CD14-positive monocyte (primary cell): ENCODE data around the gene ULBP3. TPM values are rescaled to one million over a fixed set of nuclear protein-coding genes. Genes with fewer than 3 reads are reported as not detected.

Experiments used
- DNase-seq, 3 donors: peaks; one replicate each; pipeline ENCODE4 v3.0.0-alpha.2; 2011 to 2022
- H2AFZ ChIP-seq: 2 replicates; pipeline ENCODE4 v1.6.0; 2012; ENCODE audit warnings: mild to moderate bottlenecking, low read depth, low read length, inconsistent platforms; ENCODE audit not compliant: insufficient read depth, poor library complexity, severe bottlenecking
- H3K27ac ChIP-seq, 2 donors: 1 replicate in 1 of 2; 2 replicates in 1 of 2; pipeline ENCODE4 v1.5.1; 2012 to 2013; ENCODE audit warnings: low read length in 2 of 2, control low read depth in 1 of 2, inconsistent platforms in 1 of 2, low read depth in 1 of 2, mild to moderate bottlenecking in 1 of 2
- H3K27me3 ChIP-seq, 2 donors: one replicate each; pipeline versions ENCODE4 v1.6.0 to v1.6.1; 2011 to 2013; ENCODE audit warnings: low read length in 2 of 2; ENCODE audit not compliant: control insufficient read depth in 2 of 2, insufficient read depth in 2 of 2
- H3K36me3 ChIP-seq, 2 donors: replicated peaks in 1 of 2; 1 replicate in 1 of 2; 2 replicates in 1 of 2; pipeline versions ENCODE4 v1.5.1 to v1.6.1; 2012 to 2013; ENCODE audit warnings: low read length in 2 of 2, control low read depth in 1 of 2, inconsistent platforms in 1 of 2, mild to moderate bottlenecking in 1 of 2; ENCODE audit not compliant: insufficient read depth in 2 of 2, control insufficient read depth in 1 of 2
- H3K4me1 ChIP-seq, 2 donors: 1 replicate in 1 of 2; 2 replicates in 1 of 2; pipeline versions ENCODE4 v1.5.1 to v1.6.1; 2012 to 2013; ENCODE audit warnings: low read length in 2 of 2, control low read depth in 1 of 2, inconsistent platforms in 1 of 2, mild to moderate bottlenecking in 1 of 2, moderate library complexity in 1 of 2; ENCODE audit not compliant: insufficient read depth in 2 of 2, control insufficient read depth in 1 of 2
- H3K4me2 ChIP-seq: replicated peaks from 2 replicates; pipeline ENCODE3; 2012; ENCODE audit warnings: low read length, moderate library complexity, mild to moderate bottlenecking; ENCODE audit not compliant: poor library complexity, severe bottlenecking; ENCODE audit errors: extremely low read depth
- H3K4me3 ChIP-seq, 3 experiments: fragments of 200-600 bp in 1 of 3; sonication (generic) in 1 of 3; replicated peaks in 1 of 3; 1 replicate in 2 of 3; 2 replicates in 1 of 3; pipeline ENCODE4 v1.5.1; 2011 to 2013; ENCODE audit warnings: low read length in 3 of 3, mild to moderate bottlenecking in 3 of 3, control low read depth in 2 of 3, low read depth in 2 of 3, inconsistent platforms in 1 of 3, moderate library complexity in 1 of 3
- H3K79me2 ChIP-seq: 2 replicates; pipeline ENCODE4 v1.6.0; 2012; ENCODE audit warnings: mild to moderate bottlenecking, control low read depth, inconsistent platforms, low read length, moderate library complexity; ENCODE audit not compliant: insufficient read depth
- H3K9ac ChIP-seq: 2 replicates; pipeline ENCODE4 v1.6.0; 2017; ENCODE audit warnings: low read length, mild to moderate bottlenecking; ENCODE audit not compliant: insufficient read depth, poor library complexity, severe bottlenecking
- H3K9me3 ChIP-seq, 2 donors: replicated peaks in 1 of 2; 1 replicate in 1 of 2; 2 replicates in 1 of 2; pipeline versions ENCODE4 v1.5.1 to v1.6.1; 2012 to 2013; ENCODE audit warnings: low read length in 2 of 2, control low read depth in 1 of 2; ENCODE audit not compliant: control insufficient read depth in 1 of 2, insufficient read depth in 1 of 2
- H4K20me1 ChIP-seq: 2 replicates; pipeline ENCODE4 v1.6.0; 2012; ENCODE audit warnings: mild to moderate bottlenecking, low read length, control low read depth, moderate library complexity; ENCODE audit not compliant: insufficient read depth
- H3K27ac Mint-ChIP-seq, 7 donors: one replicate each; pipeline ENCODE4 v1.8.0; 2020; ENCODE audit warnings: mild to moderate bottlenecking in 7 of 7, mixed read lengths in 7 of 7, moderate library complexity in 6 of 7, inconsistent platforms in 2 of 7
- H3K27me3 Mint-ChIP-seq, 3 donors: one replicate each; pipeline ENCODE4 v1.8.0; 2021 to 2022; ENCODE audit warnings: low read depth in 3 of 3, mild to moderate bottlenecking in 3 of 3, mixed read lengths in 3 of 3, moderate library complexity in 3 of 3, inconsistent platforms in 1 of 3
- H3K36me3 Mint-ChIP-seq, 2 donors: one replicate each; pipeline ENCODE4 v1.8.0; 2020; ENCODE audit warnings: mixed read lengths in 2 of 2, inconsistent platforms in 1 of 2, mild to moderate bottlenecking in 1 of 2
- H3K4me1 Mint-ChIP-seq: one replicate; pipeline ENCODE4 v1.8.0; 2020; ENCODE audit warnings: mild to moderate bottlenecking, mixed read lengths
- H3K4me3 Mint-ChIP-seq, 2 donors: one replicate each; pipeline ENCODE4 v1.8.0; 2020; ENCODE audit warnings: mild to moderate bottlenecking in 2 of 2, mixed read lengths in 2 of 2, moderate library complexity in 1 of 2
- H3K9me3 Mint-ChIP-seq, 7 donors: one replicate each; pipeline ENCODE4 v1.8.0; 2020 to 2022; ENCODE audit warnings: mixed read lengths in 7 of 7, mild to moderate bottlenecking in 6 of 7, moderate library complexity in 6 of 7, inconsistent platforms in 2 of 7
- WGBS: methylation state at CpG from one replicate; pipeline ENCODE4 v1.1.5; 2013; ENCODE audit warnings: missing lambda C conversion rate; ENCODE audit not compliant: insufficient coverage; 5-methylcytosine and 5-hydroxymethylcytosine counted together
- intact Hi-C, 2 donors: fragments of 100-400 bp; cut with micrococcal nuclease; formaldehyde crosslinking; loops; one replicate each; pipeline versions ENCODE4 v1.15.0 to v1.15.1; 2023
- polyA plus RNA-seq, 3 donors: library from polyadenylated mRNA; depleted of rRNA in 1 of 3; unstranded in 2 of 3; stranded (reverse) in 1 of 3; fragments of 300-500 nt in 2 of 3; fragments of >200 nt in 1 of 3; fragmentation: Illumina TruSeq in 2 of 3; gene quantifications; 1 replicate in 2 of 3; 2 replicates in 1 of 3; pipeline ENCODE4 v1.2.3, GENCODE V29; 2012 to 2021
- TF ChIP-seq, protein P1 (sequence below): fragments of 200-600 bp; IDR thresholded peaks from one replicate; pipeline ENCODE4 v1.8.0; 2022; ENCODE audit warnings: antibody characterized with exemption, mild to moderate bottlenecking

The ULBP3 gene
- polyA plus RNA-seq, 3 donors: 0.08 TPM; not detected in 2

- Histone ChIP-seq H3K4me2 (no peak overlapping the region), H3K79me2 (no peaks in the 10 kb centered on the region), H3K27ac (no peak overlapping the region), H2AFZ (no peak overlapping the region), H3K27me3 (no peaks in the 10 kb centered on the region), H3K36me3 (no peaks in the 10 kb centered on the region), H3K4me3 (no peak overlapping the region), H3K9ac (no peak overlapping the region), H3K4me1 (no peaks in the 10 kb centered on the region), H3K9me3 (no peaks in the 10 kb centered on the region), H4K20me1 (no peaks in the 10 kb centered on the region)
- Mint-ChIP-seq H3K4me3 (peak overlapping the region in 1 of 2 donors; percentile 21), H3K36me3 (no peaks in the 10 kb centered on the region), H3K9me3 (peaks cover 0 to 3% (median 0%) of the 10 kb centered on the region in 7 donors), H3K27me3 (peaks cover 21 to 44% (median 38%) of the 10 kb centered on the region in 3 donors), H3K4me1 (no peaks in the 10 kb centered on the region), H3K27ac (no peak overlapping the region)
- no peak for DNase-seq
- intact Hi-C loops: no loop called here
- TF ChIP-seq, protein P1, sequence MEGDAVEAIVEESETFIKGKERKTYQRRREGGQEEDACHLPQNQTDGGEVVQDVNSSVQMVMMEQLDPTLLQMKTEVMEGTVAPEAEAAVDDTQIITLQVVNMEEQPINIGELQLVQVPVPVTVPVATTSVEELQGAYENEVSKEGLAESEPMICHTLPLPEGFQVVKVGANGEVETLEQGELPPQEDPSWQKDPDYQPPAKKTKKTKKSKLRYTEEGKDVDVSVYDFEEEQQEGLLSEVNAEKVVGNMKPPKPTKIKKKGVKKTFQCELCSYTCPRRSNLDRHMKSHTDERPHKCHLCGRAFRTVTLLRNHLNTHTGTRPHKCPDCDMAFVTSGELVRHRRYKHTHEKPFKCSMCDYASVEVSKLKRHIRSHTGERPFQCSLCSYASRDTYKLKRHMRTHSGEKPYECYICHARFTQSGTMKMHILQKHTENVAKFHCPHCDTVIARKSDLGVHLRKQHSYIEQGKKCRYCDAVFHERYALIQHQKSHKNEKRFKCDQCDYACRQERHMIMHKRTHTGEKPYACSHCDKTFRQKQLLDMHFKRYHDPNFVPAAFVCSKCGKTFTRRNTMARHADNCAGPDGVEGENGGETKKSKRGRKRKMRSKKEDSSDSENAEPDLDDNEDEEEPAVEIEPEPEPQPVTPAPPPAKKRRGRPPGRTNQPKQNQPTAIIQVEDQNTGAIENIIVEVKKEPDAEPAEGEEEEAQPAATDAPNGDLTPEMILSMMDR: no peak
- 93% methylated on average over 8 of the region's 11 CpGs for WGBS
Observed at GRCh38 chr6:150053450-150053849, 15.5 kb downstream of the ULBP3 start.

- Histone ChIP-seq H3K4me2 (no peak overlapping the region), H3K9me3 (no peaks in the 10 kb centered on the region), H3K4me3 (no peak overlapping the region), H3K79me2 (no peaks in the 10 kb centered on the region), H4K20me1 (no peaks in the 10 kb centered on the region), H2AFZ (no peak overlapping the region), H3K9ac (no peak overlapping the region), H3K27me3 (no peaks in the 10 kb centered on the region), H3K27ac (no peak overlapping the region), H3K36me3 (no peaks in the 10 kb centered on the region), H3K4me1 (no peaks in the 10 kb centered on the region)
- Mint-ChIP-seq H3K27ac (no peak overlapping the region), H3K4me1 (no peaks in the 10 kb centered on the region), H3K27me3 (peaks cover 18 to 46% (median 37%) of the 10 kb centered on the region in 3 donors), H3K4me3 (no peak overlapping the region), H3K36me3 (no peaks in the 10 kb centered on the region), H3K9me3 (peaks cover 0 to 3% (median 0%) of the 10 kb centered on the region in 7 donors)
- DNase-seq: no peak
- TF ChIP-seq, protein P1: no peak
- WGBS: no CpG with 5 or more reads among the region's 4 CpGs
- intact Hi-C loops: no loop called here
Observed at GRCh38 chr6:150050846-150051245, 18.1 kb downstream of the ULBP3 start.
